Activated CD4-positive, alpha-beta T cell treated with anti-CD3 and anti-CD28 coated beads, Interleukin-2, amount 50 U/mL, for 4 hours (primary cell): Measurements from ENCODE around the gene PTF1A.

Source experiments
- DNase-seq, 2 experiments: peaks; one replicate each; pipeline ENCODE4 v3.0.0-alpha.2; 2020

Gene PTF1A

DNA sequence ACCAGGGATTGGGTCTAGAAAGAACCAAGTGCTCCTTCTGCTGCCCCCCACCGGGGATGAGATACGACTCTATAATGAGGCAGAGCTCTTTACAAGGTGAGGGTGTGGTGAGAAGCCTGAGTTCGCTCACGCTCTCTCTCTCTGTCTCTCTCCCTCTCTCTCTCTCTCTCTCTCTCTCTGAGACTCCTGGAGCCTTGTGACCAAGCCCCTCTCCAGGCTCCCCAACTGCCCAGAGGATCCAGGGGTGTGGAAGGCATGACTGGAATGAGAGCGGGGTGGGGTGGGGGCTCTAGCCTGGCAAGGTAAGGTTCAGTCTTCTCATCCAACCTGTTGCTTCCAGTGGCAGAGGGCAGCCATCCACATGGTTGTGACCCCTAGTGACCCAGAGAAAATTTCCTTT lies 3.1 kb upstream of the PTF1A start:
- DNase-seq = no peak

DNA sequence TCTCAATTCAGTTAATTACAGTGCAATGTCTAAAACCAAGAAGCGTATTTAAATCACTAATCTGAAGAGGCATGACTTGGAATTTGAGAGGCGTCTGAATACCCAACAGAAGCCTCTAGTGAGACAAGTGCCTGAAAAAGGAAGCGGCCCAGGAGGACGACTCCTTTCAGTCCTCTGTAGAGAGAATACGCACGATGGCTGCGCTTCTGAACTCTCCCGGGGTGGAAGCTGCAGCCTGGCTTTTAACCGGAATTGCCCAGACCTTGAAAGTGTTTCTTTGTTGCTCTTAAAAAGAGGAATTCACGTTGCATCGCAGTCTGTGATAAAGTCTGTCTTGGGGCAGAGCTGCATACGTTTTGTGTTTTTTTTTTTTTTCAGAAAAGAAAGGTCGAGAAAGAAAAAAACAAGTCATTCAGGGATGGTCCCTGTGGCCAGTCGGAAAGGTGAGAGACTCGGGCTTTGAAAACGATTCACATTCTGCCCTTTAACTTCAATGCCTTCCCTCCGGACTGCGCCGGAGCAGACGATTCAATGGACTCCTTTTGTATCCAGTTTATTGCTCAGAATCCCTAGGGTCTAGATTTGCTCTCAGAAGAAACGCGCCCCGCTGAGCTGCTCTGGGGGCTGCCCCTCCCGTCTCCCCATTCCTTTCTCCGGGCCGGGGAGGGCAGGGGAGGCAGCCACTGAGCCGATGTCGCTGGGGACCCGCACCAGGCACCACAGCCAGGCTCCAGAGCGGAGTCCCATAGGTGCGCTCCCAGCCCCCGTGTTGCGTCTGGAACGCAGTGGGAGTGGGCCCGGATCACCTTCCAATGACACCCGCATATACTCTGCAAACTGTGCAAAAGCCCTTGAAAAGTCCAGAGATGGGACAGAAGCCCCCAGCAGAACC lies 994 bp upstream of the PTF1A start:
- no peak for DNase-seq

DNA sequence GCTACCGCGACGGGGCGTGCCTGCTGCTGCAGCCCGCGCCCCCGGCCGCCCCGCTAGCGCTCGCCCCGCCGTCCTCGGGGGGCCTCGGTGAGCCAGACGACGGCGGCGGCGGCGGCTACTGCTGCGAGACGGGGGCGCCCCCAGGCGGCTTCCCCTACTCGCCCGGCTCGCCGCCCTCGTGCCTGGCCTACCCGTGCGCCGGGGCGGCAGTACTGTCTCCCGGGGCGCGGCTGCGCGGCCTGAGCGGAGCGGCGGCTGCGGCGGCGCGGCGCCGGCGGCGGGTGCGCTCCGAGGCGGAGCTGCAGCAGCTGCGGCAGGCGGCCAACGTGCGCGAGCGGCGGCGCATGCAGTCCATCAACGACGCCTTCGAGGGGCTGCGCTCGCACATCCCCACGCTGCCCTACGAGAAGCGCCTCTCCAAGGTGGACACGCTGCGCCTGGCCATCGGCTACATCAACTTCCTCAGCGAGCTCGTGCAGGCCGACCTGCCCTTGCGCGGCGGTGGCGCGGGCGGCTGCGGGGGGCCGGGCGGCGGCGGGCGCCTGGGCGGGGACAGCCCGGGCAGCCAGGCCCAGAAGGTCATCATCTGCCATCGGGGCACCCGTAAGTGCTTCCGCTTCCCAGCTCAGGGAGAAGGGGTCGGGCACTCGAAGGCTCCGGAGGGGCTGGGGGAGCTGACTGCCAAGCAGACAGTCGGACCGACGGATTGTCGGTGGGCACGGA lies 761 bp downstream of the PTF1A start:
- DNase-seq = no peak

GRCh38 chr10:23193435-23194074 lies 1.4 kb downstream of the PTF1A start:
- DNase-seq = no peak

DNA sequence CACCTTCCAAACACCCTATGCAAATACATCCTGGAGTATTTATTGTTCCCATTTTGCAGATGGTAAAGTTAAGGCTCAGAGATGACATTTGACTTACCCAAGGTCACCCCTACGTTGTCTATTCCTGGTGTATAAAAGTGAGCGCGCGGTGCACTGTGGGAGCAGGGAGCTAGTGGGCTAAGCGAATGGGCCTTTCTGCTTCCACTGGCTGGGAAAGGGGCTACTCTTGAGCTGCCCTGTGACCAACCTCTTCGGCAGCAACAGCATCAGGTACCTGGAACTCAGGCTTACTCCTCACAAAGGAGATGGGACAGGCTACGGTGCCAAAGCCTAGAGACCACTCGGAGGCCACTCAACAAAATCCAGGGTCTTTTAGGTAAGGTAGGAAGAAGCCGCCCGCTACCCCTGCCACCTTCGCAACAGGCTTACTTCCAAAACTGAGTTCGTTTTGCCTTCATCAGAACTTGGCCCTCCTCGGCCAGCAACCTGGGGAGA lies 2.4 kb downstream of the PTF1A start:
- DNase-seq = no peak

GRCh38 chr10:23194966-23195845 lies 3.1 kb downstream of the PTF1A start:
- DNase-seq = no peak

DNA sequence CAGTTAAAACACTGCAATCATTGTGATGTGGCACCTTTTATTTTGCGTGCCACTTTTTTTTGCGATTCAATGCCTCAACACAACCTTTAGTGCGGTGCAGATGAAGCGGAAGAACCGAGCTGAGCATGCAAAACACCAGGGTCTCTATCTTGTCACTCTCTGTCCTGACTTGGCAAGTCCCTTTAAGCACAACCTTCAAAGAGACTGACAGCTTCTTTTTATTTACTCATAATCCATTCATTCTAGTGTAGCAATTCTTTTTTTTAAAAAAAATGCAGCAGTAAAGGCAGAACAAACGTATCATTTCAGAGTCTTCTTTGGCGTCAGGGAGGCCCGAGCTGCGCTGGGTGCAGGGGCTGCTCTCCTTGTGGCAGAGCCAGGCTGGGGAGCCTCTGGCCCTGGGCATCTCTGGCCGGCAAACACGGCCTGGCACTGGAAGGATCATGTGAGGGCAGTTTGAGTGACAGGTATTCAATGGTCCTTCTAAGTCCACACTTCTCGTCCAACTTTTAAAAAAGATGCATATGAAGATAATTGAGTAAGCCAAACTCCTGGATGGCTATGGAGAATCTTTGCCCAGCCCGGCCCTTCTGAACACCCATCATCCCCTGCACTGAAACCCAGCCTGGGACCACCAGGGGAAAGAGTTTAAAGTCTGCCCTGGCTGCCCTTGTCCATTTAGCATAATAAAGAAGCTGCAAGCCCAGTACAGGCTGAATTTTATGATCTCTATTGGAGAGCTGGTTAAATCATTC lies 3.9 kb downstream of the PTF1A start:
- DNase-seq = no peak

DNA sequence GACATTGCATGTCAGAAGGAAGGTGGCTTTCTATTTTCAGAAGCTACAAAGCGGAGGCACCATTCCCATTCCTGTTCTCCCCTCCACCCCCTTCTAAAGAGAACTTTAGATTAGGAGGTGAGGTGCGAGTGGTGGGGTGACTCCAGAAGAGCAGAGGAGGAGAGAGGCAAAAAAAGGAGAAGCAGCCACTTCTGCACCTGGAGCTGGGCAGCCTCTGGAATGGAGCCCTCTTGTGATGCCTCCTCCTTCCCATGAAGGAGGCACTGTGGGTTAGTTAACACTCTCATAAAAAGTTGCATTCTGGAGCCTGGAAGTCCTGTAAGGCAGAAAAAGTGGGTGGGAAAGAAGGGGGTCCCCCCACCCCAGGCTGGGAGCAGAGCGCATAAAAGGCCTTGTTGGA lies 4.8 kb downstream of the PTF1A start:
- DNase-seq = no peak

- DNase-seq = no peak
These were observed 5.3 kb downstream of the PTF1A start for GRCh38 chr10:23197416-23197861.

DNA sequence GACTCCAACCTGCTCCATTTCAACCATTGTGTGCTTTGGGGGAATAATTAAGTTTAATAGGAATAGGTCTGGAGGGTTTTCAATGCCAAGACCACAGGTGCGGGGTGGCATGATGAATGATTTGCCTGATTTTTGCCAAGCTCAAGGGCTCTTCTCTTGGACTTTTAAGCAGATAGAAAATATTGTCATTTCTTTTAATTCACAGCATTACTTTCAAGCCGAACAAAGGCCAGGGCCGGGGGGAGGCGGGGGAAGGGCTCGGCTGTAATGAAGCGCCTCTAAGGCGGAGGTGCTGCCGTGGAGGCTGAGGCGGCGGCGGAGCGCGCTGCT lies 6.5 kb downstream of the PTF1A start:
- DNase-seq = no peak

GRCh38 chr10:23198940-23199767 lies 7.0 kb downstream of the PTF1A start:
- DNase-seq = no peak

DNA sequence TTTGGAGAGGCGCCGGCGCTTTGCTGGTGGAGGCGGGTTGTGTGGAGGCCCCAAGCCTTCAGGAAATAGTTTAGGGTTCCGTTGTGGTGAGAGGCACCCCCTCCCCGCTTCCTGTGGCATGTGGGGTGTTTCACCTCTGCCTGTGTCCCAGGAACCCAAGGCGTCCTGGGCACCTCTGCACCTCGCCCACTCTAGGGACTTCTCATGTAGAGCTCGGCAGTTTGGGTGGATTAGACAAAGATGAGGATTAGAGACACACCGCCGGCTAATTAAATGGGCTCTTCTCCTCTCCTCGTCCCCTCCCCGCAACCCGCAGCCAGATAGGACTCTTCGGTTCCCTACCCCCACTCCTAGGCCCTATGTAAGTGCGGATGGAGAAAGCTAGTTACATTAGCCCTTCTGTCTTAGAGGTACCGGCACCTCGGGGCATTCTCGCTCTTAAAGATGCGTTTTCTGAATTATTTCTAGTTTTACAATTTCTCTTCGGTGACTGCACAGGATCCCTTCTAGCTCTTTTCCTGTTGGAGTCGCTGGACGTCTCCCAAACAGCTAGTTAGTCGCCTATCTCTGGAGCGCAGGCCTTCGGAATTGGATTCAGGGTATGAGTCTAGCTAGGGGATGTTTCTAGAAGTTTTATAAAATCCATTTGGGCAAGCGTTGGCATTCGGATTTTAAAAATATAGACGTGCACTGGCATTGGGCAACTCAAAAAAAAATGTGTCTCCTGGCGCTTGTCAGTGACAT lies 7.8 kb downstream of the PTF1A start:
- DNase-seq = no peak

DNA sequence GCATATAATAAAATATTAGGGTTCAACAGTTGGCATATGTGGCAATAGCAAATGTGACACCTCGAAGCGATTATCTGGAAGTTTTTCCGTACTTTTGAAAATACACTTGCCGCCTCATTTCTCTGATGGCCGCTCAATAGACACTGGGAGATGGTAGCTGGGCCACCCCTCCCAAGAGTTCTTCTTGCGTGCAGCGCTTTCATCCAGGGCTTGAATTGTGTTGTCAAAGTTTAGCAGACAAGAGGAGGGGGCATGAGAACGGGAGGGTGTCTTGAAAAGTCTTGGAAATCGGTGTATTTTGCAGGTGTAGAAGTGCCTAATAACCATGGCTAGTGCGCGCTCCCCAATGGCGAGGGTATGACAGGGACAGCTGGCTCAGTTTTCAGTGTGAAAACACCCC lies 8.5 kb downstream of the PTF1A start:
- DNase-seq = no peak

GRCh38 chr10:23200997-23201652 lies 9.0 kb downstream of the PTF1A start:
- DNase-seq = no peak

- DNase-seq = no peak
These were observed 9.7 kb downstream of the PTF1A start for GRCh38 chr10:23201837-23202236.

- no peak for DNase-seq
These were observed 10.7 kb downstream of the PTF1A start for GRCh38 chr10:23202779-23203178.

DNA sequence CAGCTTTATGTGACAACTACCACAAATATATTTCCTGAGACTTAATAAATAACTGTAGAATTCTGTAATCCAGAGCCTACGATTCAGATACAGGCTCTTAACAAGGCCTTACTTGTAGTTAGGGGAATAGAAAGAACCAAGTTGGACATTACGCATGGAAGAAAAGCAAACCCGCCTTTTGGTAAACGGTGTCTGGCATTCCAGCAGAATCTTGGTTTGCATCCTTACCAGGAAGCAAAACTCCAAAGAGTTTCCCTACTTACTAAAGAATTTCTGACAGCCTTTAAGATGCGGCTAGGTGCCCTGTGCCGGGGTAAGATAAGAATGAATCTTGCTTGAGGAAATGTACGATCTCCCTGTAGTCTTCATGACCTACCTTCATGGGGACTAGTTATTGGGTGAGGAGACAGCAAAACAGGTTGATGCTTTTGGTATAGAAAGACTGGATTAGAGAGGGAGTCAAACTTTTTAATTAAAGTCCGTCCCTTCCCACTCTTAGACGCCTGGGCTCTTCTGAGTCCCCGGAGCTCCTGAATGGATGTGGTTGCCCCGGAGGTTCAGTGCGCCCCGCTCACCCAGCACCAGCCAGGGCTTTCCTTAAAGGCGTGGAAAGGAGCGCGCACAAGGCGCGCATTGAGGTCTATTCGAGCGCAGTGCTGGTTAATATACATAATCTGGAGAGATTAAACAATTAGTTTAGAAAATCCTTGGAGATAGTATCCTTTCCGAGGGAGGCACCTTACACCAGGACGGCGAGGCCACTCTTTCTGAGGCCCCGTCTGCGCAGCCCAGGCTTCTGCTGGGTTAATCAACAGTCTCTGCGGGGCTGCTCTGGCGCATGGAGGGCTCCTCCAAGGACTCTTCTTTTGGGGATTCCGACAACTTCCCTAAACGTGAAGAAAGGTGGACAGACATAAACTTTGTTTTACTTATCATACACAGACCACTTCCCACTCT lies 11.5 kb downstream of the PTF1A start:
- no peak for DNase-seq

- DNase-seq = no peak
These were observed 12.7 kb downstream of the PTF1A start for GRCh38 chr10:23204773-23205172.
